HepG2 (cell line): Measurements from ENCODE around the gene PIP5KL1. TPM values are rescaled to one million over a fixed set of nuclear protein-coding genes. Genes with fewer than 3 reads are reported as not detected.

Experiments
- CCAR2 ChIP-seq: fragments of 200-400 bp; formaldehyde crosslinking; optimal IDR thresholded peaks from 2 replicates; pipeline ENCODE3; 2018; ENCODE audit warnings: low read depth, mild to moderate bottlenecking, low read length, moderate library complexity
- DNMT1 ChIP-seq: sonication (generic); formaldehyde crosslinking; IDR thresholded peaks from 2 replicates; pipeline ENCODE4 v1.5.1; 2020; ENCODE audit warnings: mild to moderate bottlenecking, missing genetic modification reagents
- DPF2 ChIP-seq: sonication (generic); formaldehyde crosslinking; IDR thresholded peaks from 2 replicates; pipeline ENCODE4 v1.4.0; 2020; ENCODE audit warnings: mild to moderate bottlenecking, low read depth, missing genetic modification reagents, borderline replicate concordance
- IKZF4 ChIP-seq: sonication (generic); formaldehyde crosslinking; IDR thresholded peaks from 2 replicates; pipeline ENCODE4 v1.5.1; 2020; ENCODE audit warnings: borderline replicate concordance, mild to moderate bottlenecking, low read depth, missing genetic modification reagents; ENCODE audit errors: not compliant biosample characterization
- KLF6 ChIP-seq: IDR thresholded peaks from 2 replicates; pipeline ENCODE4 v1.8.0; 2016; ENCODE audit warnings: missing biosample characterization, missing genetic modification reagents
- MIXL1 ChIP-seq: IDR thresholded peaks from 2 replicates; pipeline ENCODE4 v1.6.1; 2016
- REL ChIP-seq: sonication (generic); formaldehyde crosslinking; conservative IDR thresholded peaks from 2 replicates; pipeline ENCODE4 v1.8.0; 2022; ENCODE audit warnings: mild to moderate bottlenecking, missing genetic modification reagents, moderate library complexity
- RORA ChIP-seq: sonication (generic); formaldehyde crosslinking; IDR thresholded peaks from 2 replicates; pipeline ENCODE4 v1.5.0; 2020; ENCODE audit warnings: mild to moderate bottlenecking, missing genetic modification reagents, moderate library complexity
- SKI ChIP-seq: fragments of 450-650 bp; IDR thresholded peaks from one replicate; pipeline ENCODE4 v1.6.1; 2018; ENCODE audit warnings: mild to moderate bottlenecking; ENCODE audit not compliant: partially characterized antibody
- TEAD3 ChIP-seq: optimal IDR thresholded peaks from 2 replicates; pipeline ENCODE3; 2016; ENCODE audit warnings: borderline replicate concordance
- XRCC5 ChIP-seq: fragments of 200-400 bp; formaldehyde crosslinking; optimal IDR thresholded peaks from 2 replicates; pipeline ENCODE3; 2017; ENCODE audit warnings: mild to moderate bottlenecking, low read length
- ZNF207 ChIP-seq: fragments of 450-650 bp; IDR thresholded peaks from 2 replicates; pipeline ENCODE4 v1.6.1; 2016; ENCODE audit warnings: antibody characterized with exemption, borderline replicate concordance
- ZNF230 ChIP-seq: sonication (generic); formaldehyde crosslinking; IDR thresholded peaks from 2 replicates; pipeline ENCODE4 v1.4.0; 2020; ENCODE audit warnings: mild to moderate bottlenecking, missing genetic modification reagents
- ZNF644 ChIP-seq: IDR thresholded peaks from 2 replicates; pipeline ENCODE4 v1.6.1; 2016; ENCODE audit warnings: low read depth
- ZNF775 ChIP-seq: sonication (generic); formaldehyde crosslinking; IDR thresholded peaks from 2 replicates; pipeline ENCODE4 v1.4.0; 2020; ENCODE audit warnings: missing genetic modification reagents, mild to moderate bottlenecking, moderate library complexity, borderline replicate concordance
- ZNF841 ChIP-seq: sonication (generic); formaldehyde crosslinking; IDR thresholded peaks from 2 replicates; pipeline ENCODE4 v1.8.1; 2023; ENCODE audit warnings: missing genetic modification reagents, borderline replicate concordance
- polyA plus RNA-seq, 8 experiments: library from polyadenylated mRNA; depleted of rRNA in 3 of 8; stranded (reverse) in 7 of 8; unstranded in 1 of 8; fragments of >200 nt; fragmentation: Illumina TruSeq in 4 of 8; extraction: Trizol in 4 of 8; gene quantifications; 2 replicates each; pipeline versions ENCODE4 v1.2.1 to v1.2.3, GENCODE V29; 2011 to 2016; ENCODE audit warnings: low read depth in 4 of 8, missing spikeins in 1 of 8, mixed read lengths in 1 of 8; ENCODE audit not compliant: insufficient read depth in 1 of 8
- total RNA-seq, 5 experiments: library from RNA; depleted of rRNA; stranded (reverse); fragments of >200 nt; fragmentation: Illumina TruSeq; extraction: Trizol; gene quantifications; 2 replicates each; pipeline ENCODE4 v1.2.3, GENCODE V29; 2016; ENCODE audit warnings: low read depth in 1 of 5
- TF ChIP-seq, protein P1 (sequence below): sonication (generic); formaldehyde crosslinking; IDR thresholded peaks from 2 replicates; pipeline ENCODE4 v1.4.0; 2020; ENCODE audit warnings: missing genetic modification reagents, mild to moderate bottlenecking, borderline replicate concordance
- TF ChIP-seq, protein P2 (sequence below): sonication (generic); formaldehyde crosslinking; IDR thresholded peaks from 2 replicates; pipeline ENCODE4; 2020; ENCODE audit warnings: missing genetic modification reagents, mild to moderate bottlenecking, borderline replicate concordance
- TF ChIP-seq, protein P3 (sequence below): sonication (generic); formaldehyde crosslinking; IDR thresholded peaks from 2 replicates; pipeline ENCODE4 v1.5.1; 2020; ENCODE audit warnings: missing genetic modification reagents, mild to moderate bottlenecking, borderline replicate concordance
- TF ChIP-seq, protein P4 (sequence below): sonication (generic); formaldehyde crosslinking; IDR thresholded peaks from 2 replicates; pipeline ENCODE4 v1.5.0; 2020; ENCODE audit warnings: mild to moderate bottlenecking, missing genetic modification reagents

PIP5KL1 gene
- total and polyA plus RNA-seq, 2 of the 13 experiments (the other 11 are each of a cell fraction or from before 2014, with no cell fraction given) = 0.20 to 0.49 TPM

DNA sequence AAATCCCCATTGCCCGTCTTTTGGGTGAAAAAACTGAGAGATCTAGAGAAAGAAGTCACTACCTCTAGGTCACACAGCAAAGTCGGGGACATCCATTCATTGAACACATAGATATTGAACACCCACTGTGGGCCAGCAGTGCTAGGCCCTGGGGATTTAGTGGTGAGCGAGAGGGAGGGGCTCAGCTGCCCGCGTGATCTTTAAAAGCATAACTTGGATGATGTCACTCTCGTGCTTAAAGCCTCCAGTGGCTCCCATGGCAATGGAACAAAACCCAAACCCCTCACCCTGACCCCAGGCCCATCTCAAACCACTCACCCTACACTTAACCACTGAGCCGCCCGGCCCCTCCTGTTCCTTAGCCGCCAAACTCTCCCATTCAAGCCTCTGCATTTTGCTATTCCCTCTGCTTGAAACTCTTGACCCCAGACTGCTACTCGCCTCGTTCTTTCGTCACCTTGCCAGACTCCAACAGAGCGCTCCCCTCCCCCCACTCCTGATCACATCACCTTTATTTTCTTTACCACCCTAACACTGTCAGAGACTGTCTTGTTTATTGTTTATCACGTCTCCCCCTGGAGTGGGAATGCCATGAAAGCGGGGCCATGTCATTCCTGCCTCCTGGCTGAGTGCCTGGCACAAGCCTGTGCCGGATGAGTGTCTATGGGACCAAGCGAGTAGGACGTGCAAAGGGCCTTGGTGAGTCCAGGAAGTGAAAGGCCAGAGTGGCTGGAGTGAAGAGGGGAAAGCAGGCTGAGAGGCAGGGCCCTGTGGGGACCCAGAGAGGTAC, 710 bp upstream of the PIP5KL1 start (continued):
- TF ChIP-seq, protein P1, sequence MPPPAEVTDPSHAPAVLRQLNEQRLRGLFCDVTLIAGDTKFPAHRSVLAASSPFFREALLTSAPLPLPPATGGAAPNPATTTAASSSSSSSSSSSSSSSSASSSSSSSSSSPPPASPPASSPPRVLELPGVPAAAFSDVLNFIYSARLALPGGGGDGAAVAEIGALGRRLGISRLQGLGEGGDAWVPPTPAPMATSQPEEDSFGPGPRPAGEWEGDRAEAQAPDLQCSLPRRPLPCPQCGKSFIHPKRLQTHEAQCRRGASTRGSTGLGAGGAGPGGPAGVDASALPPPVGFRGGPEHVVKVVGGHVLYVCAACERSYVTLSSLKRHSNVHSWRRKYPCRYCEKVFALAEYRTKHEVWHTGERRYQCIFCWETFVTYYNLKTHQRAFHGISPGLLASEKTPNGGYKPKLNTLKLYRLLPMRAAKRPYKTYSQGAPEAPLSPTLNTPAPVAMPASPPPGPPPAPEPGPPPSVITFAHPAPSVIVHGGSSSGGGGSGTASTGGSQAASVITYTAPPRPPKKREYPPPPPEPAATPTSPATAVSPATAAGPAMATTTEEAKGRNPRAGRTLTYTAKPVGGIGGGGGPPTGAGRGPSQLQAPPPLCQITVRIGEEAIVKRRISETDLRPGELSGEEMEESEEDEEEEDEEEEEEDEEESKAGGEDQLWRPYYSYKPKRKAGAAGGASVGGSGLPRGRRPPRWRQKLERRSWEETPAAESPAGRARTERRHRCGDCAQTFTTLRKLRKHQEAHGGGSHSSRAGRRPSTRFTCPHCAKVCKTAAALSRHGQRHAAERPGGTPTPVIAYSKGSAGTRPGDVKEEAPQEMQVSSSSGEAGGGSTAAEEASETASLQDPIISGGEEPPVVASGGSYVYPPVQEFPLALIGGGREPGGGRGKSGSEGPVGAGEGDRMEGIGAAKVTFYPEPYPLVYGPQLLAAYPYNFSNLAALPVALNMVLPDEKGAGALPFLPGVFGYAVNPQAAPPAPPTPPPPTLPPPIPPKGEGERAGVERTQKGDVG (CRISPR knock-in tag) = no peak
- TF ChIP-seq, protein P2, sequence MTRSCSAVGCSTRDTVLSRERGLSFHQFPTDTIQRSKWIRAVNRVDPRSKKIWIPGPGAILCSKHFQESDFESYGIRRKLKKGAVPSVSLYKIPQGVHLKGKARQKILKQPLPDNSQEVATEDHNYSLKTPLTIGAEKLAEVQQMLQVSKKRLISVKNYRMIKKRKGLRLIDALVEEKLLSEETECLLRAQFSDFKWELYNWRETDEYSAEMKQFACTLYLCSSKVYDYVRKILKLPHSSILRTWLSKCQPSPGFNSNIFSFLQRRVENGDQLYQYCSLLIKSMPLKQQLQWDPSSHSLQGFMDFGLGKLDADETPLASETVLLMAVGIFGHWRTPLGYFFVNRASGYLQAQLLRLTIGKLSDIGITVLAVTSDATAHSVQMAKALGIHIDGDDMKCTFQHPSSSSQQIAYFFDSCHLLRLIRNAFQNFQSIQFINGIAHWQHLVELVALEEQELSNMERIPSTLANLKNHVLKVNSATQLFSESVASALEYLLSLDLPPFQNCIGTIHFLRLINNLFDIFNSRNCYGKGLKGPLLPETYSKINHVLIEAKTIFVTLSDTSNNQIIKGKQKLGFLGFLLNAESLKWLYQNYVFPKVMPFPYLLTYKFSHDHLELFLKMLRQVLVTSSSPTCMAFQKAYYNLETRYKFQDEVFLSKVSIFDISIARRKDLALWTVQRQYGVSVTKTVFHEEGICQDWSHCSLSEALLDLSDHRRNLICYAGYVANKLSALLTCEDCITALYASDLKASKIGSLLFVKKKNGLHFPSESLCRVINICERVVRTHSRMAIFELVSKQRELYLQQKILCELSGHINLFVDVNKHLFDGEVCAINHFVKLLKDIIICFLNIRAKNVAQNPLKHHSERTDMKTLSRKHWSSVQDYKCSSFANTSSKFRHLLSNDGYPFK (CRISPR knock-in tag) = no peak
- no peak for TF ChIP-seq IKZF4 (CRISPR knock-in tag)
- TF ChIP-seq CCAR2 = no peak
- TF ChIP-seq, protein P3, sequence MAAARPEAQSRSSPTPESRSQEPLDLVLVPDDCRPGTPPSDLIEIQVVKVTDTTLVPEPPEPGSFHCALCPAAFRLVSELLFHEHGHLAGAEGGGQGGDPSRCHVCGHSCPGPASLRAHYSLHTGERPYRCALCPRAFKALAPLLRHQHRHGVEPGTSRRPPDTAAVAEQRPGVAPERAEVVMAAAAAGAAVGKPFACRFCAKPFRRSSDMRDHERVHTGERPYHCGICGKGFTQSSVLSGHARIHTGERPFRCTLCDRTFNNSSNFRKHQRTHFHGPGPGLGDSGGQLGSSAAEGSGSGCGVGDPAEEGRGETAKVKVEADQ = no peak
- peak; percentile 11 for TF ChIP-seq TEAD3 (CRISPR knock-in tag)
- TF ChIP-seq SKI = no peak
- TF ChIP-seq XRCC5 = no peak
- TF ChIP-seq DPF2 (CRISPR knock-in tag) = 0 out of 2 replicates have a peak, but pooled peaks have one; percentile 29
- no peak for TF ChIP-seq DNMT1 (CRISPR knock-in tag)
- TF ChIP-seq ZNF841 (CRISPR knock-in tag) = no peak
- 0 out of 2 replicates have a peak, but pooled peaks have one; percentile 15 for TF ChIP-seq REL (CRISPR knock-in tag)
- TF ChIP-seq ZNF207 = no peak
- TF ChIP-seq ZNF230 (CRISPR knock-in tag) = no peak
- TF ChIP-seq KLF6 (CRISPR knock-in tag) = no peak
- TF ChIP-seq RORA (CRISPR knock-in tag) = no peak
- TF ChIP-seq, protein P4, sequence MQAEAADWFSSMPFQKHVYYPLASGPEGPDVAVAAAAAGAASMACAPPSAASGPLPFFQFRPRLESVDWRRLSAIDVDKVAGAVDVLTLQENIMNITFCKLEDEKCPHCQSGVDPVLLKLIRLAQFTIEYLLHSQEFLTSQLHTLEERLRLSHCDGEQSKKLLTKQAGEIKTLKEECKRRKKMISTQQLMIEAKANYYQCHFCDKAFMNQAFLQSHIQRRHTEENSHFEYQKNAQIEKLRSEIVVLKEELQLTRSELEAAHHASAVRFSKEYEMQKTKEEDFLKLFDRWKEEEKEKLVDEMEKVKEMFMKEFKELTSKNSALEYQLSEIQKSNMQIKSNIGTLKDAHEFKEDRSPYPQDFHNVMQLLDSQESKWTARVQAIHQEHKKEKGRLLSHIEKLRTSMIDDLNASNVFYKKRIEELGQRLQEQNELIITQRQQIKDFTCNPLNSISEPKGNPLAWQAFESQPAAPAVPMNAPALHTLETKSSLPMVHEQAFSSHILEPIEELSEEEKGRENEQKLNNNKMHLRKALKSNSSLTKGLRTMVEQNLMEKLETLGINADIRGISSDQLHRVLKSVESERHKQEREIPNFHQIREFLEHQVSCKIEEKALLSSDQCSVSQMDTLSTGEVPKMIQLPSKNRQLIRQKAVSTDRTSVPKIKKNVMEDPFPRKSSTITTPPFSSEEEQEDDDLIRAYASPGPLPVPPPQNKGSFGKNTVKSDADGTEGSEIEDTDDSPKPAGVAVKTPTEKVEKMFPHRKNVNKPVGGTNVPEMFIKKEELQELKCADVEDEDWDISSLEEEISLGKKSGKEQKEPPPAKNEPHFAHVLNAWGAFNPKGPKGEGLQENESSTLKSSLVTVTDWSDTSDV (CRISPR knock-in tag) = peak; percentile 51; the same call in 1 of the 2 replicates
- TF ChIP-seq ZNF644 (CRISPR knock-in tag) = 0 out of 2 replicates have a peak, but pooled peaks have one; percentile 8
- TF ChIP-seq MIXL1 (CRISPR knock-in tag) = no peak
- TF ChIP-seq ZNF775 (CRISPR knock-in tag) = no peak
